Measurements from ENCODE around the gene STXBP2.
A peak's percentile ranks its signal among the peaks of the same experiment; 100 is the strongest.

STXBP2 gene

GRCh38 chr19:7636691-7637373, at the start of gene STXBP2:
TSS of gene STXBP2 (plus strand) at chr19:7637110. CDS start at chr19:7637150, 40 bp downstream.
- DNase-seq: peak; percentile 89

DNA sequence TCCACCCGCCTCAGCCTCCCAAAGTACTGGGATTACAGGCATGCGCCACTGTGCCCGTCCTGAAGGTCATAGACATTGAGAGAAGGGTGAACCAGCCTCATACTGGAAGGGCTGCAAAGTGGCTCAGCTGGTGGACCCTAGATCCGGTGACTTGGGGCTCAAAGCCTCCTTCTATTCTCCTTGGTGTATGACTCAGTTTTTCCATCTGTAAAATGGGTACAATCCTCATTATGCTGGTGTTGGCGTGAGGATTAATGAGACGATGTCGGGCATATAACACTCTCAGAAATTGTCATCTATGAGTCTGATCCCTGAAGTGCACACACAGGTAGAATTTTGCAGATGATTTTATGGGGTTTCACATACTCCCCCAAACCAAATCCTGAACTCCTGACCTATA, 47.1 kb upstream of the STXBP2 start:
- no peak for DNase-seq

GRCh38 chr19:7590256-7590655, 46.7 kb upstream of the STXBP2 start:
- DNase-seq: no peak

GRCh38 chr19:7595466-7596133, 41.3 kb upstream of the STXBP2 start, which contains the start of gene CAMSAP3:
TSS of gene CAMSAP3 (plus strand) at chr19:7595863. CDS start at chr19:7596003, 140 bp downstream.
- DNase-seq: peak; percentile 11

DNA sequence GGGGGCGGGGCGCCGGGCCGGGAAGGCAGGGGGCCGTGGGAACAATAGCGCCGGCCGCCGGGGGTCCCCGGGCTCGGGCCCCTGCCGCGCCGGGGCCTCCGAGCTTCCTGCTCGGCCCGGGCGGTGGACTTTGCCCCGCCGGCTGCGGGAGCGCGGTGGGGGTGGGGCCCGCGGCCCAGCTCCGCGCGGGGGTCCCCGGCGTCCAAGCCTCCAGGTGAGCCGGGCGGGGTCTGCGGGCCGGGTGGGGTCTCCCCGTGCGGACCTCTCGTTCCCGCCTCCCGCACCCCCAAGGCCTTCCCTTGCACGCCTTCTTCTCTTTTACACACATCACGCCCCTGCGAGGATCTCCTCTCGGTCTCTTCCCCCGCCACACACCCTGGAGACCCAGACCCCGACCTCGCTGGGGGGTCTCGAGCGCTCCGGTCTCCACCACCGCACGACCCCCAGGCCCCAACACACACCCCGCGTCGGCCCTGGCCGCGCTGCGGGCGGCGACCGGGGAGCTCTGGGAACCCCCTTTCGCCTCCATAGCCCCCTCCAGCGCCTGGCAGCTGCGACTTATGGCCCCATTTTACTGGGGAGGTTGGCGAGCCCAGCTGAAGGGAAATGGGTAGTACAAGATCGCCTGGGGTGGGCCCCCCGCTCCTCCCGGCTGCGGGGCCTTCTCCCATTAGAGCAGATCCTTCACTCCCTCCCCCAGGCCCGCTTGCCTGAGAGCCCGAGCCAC, 40.5 kb upstream of the STXBP2 start:
- no peak for DNase-seq

DNA sequence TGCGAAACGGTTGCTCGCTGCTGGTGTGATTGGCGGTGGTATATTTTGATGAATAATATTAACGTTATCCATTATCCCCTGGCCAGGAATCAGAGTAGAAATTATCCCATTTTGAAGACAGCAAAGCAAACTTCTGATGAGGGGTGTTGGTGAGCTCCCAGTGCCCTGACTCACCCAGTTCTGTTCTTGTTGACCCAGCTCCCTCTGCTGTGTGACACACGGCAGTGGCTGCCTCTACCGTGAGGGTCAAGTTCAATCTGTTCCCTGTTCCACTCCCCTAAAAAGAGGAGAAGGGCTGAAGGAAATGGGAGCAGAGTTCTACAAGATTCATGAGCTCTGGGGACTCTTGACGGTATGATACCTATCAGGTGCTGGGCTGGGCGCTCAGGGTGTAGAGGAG, 39.2 kb upstream of the STXBP2 start:
- no peak for DNase-seq

GRCh38 chr19:7598180-7598579, 38.7 kb upstream of the STXBP2 start:
- DNase-seq: no peak

DNA sequence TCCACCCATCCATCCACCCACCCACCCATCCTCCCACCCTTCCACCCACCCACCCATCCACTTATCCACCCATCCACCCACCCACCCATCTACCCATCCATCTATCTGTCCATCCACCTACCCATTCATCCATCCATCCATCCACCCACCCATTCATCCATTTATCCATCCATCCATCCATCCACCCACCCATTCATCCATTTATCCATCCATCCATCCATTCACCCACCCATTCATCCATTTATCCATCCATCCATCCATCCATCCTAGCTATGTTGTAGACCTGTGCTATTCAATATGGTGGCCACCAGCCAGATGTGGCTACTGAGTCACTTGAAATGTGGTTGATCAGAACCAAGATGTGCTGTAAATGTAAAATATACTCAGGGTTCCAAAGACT, 36.2 kb upstream of the STXBP2 start:
- no peak for DNase-seq

DNA sequence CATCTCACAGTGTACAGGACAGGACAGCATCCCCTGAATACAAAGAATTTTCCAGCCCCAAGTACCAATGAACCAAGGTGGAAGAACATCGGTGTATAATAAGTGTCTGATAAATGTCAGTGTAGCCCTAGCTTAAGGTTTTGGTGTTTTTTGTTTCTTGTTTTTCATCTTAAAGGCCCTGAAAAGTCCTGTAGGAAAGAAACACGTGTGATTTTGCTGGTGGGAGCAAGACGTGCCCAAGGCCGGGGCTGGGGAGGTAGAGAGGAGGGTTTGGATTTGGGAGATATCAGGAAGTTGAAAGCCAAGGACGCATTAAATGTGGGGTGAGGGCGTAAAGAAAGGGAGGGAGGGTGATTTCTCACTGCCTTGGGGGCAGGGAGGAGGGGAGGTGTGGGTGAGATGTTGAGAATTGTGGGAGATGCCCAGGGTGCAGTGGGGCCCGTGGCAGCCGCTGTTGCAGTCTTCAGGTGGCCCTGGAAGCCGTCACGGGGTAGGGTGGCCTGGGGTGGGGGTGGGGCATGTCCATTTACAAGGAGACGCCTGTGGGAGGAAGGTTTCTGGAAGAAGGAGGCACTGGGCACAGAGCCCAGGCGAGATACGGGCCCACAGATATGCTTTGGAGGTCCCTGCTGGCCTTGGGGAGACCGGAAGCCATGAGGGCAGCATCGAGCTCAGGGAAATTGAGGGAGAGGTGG, 34.5 kb upstream of the STXBP2 start:
- no peak for DNase-seq

DNA sequence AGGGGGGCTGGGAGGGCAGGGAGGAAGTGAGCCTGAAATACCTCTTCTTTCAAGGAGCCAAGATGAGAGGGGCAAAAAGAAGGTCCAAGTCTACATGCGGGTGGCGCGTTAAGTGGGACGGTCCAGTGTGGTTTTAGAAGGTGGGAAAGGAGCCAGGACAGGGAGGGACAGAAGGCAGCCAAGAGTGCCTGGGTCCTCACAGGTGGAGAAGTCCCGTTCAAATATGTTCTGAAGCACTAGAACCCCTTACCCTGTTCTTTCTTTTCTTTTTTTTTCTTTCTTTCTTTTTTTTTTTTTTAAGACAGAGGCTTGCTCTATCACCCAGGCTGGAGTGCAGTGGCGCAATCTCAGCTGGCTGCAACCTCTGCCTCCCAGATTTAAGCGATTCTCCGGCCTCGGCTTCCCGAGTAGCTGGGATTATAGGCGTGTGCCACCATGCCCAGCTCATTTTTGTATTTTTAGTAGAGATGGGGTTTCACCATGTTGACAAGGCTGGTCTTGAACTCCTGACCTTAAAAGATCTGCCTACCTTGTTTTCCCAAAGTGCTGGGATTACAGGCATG, 33.9 kb upstream of the STXBP2 start:
- DNase-seq: no peak

DNA sequence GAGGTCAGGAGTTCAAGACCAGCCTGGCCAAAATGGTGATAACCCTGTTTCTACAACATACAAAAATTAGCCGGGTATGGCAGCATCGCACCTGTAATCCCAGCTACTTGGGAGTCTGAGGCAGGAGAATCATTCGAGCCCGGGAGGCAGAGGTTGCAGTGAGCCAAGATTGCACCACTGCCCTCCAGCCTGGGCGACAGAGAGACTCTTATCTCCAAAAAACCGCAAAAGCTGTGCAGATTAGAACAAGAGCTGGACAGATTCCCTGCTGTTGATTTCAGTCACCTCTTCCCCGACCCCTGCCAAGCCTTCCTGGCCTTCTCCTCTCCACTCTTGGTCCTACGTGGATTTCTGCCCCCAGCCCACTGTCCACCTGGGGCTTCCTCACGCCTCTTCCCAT, 33.0 kb upstream of the STXBP2 start:
- no peak for DNase-seq

GRCh38 chr19:7605490-7606222, 31.3 kb upstream of the STXBP2 start:
- no peak for DNase-seq

DNA sequence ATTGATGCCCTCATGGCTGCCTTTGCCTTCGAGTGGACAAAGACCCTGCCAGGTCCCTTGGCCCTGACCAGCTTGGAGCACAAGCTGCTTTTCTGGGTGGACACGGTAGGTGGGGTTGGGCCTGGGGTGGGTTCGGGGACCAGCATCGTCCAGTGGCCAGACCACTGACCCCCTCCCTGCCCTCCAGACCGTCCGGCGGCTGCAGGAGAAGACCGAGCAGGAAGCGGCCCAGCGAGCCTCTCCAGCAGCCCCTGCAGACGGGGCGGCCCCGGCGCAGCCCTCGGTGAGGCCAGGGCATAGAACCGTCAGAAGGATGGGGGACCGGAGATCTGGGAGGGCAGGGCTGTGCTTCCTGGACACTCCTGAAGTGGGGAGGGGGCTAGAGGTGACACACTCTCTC, 30.6 kb upstream of the STXBP2 start:
- no peak for DNase-seq

- no peak for DNase-seq
Observed at GRCh38 chr19:7607212-7607873, 29.6 kb upstream of the STXBP2 start.

DNA sequence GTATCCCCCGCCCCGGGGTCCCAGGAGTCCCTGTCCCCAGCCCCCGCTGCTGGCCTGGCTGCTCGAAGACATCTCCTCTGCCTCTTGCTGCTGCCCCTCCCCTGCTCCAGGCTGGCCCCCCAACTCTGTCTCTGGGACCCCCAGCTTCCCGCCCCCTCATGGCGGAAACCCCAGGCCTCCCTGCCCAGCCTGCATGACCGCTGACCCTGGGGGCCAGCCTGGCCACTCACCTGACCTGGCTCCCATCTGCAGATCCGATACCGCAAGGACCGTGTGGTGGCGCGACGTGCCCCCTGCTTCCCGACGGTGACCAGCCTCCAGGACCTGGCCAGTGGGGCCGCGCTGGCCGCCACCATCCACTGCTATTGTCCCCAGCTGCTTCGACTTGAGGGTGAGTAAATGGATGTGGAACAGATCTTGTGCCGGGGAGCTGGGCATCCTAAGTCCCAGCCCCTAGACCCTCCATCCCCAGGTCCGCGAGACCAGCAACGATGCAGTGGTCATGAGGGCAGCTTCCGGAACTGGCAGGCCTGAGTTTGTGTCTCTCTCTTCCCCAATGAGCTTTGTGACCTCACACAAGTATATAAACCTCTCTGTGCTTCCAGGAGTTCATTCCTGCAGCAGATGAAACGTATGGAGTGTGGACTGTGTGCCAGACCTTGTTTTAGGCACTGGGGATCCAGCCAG, 28.9 kb upstream of the STXBP2 start:
- no peak for DNase-seq

- no peak for DNase-seq
Observed at GRCh38 chr19:7610491-7611240, 26.2 kb upstream of the STXBP2 start.

- DNase-seq: no peak
Observed at GRCh38 chr19:7611541-7612279, 25.2 kb upstream of the STXBP2 start.

DNA sequence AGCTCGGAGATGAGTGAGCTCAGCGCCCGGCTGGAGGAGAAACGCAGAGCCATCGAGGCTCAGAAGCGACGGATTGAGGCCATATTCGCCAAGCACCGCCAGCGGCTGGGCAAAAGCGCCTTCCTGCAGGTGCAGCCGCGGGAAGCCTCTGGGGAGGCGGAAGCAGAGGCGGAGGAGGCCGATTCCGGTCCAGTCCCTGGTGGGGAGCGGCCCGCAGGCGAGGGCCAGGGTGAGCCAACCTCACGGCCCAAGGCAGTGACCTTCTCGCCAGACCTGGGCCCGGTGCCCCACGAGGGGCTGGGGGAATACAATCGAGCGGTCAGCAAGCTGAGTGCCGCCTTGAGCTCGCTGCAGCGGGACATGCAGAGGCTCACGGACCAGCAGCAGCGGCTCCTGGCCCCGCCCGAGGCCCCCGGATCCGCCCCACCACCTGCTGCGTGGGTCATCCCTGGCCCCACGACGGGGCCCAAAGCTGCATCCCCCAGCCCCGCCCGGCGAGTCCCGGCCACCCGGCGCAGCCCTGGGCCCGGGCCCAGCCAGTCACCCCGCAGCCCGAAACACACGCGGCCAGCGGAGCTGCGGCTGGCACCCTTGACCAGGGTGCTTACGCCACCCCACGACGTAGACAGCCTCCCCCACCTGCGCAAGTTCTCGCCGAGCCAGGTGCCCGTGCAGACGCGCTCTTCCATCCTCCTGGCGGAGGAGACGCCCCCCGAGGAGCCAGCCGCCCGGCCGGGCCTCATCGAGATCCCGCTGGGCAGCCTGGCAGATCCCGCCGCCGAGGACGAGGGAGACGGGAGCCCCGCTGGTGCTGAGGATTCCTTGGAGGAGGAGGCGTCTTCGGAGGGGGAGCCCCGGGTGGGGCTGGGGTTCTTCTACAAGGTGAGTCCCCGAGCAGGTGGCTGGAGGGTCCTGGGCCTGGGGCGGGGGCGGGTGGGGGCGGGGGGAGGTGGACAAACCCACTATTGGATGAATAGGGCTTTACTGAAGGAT, 24.3 kb upstream of the STXBP2 start:
- DNase-seq: no peak

All from CD4-positive, alpha-beta T cell treated with Interleukin-4 for 4 hours (primary cell).